Stomach (tissue), 4 donors: ENCODE results near the gene TMEM87B.
A peak's percentile ranks its signal among the peaks of the same experiment; 100 is the strongest.

Experiments
- POLR2AphosphoS5 ChIP-seq, 3 donors: sonication (generic); formaldehyde crosslinking; IDR thresholded peaks; one replicate each; pipeline ENCODE4 v1.6.1; 2016; ENCODE audit warnings: antibody characterized with exemption in 3 of 3
- TF ChIP-seq, protein P1 (sequence below), 7 experiments: fragments of 450-650 bp in 4 of 7; fragments of 200-600 bp in 3 of 7; sonication (generic) in 3 of 7; IDR thresholded peaks; one replicate each; pipeline ENCODE4 v1.5.1; 2016 to 2019; ENCODE audit warnings: antibody characterized with exemption in 7 of 7, control low read depth in 2 of 7, mild to moderate bottlenecking in 1 of 7

DNA sequence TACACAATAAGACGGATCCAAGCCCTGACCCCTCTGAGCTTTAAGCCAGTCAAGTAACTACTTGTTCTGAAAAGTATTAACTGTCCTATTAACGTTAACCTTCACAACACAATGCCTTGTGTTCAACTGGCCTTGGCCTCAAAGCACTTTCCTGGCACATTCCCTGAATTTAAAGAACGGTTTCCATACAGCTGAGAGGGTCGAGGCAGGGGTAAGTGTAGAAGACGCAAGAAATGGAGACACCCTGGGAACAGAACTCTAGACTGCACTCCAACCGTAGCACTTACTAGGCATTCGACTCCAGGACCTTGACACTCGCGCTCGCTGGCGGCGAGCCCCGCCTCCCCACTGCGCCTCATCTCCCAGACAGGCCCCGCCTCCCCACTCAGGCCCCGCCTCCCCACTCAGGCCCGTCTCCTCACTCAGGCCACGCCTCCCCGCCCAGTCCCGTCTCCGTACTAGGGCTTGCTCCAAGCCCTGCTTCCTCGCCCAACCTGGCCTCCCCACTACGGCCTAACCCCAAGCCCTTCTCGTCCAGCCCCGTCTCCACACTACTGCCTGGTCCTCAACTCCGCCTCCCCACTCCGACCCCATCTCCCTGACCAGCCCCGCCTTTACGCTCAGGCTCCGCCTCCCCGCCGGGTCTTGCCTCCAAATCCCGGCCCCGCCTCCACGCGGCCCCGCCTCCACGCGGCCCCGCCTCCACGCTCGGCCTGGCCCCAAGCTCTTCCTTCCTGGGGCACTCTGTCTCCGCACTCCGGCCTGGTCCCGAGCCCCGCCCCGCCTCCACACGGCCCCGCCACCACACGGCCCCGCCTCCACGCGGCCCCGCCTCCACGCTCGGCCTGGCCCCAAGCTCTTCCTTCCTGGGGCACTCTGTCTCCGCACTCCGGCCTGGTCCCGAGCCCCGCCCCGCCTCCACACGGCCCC, 887 bp upstream of the TMEM87B start:
- TF ChIP-seq, protein P1, sequence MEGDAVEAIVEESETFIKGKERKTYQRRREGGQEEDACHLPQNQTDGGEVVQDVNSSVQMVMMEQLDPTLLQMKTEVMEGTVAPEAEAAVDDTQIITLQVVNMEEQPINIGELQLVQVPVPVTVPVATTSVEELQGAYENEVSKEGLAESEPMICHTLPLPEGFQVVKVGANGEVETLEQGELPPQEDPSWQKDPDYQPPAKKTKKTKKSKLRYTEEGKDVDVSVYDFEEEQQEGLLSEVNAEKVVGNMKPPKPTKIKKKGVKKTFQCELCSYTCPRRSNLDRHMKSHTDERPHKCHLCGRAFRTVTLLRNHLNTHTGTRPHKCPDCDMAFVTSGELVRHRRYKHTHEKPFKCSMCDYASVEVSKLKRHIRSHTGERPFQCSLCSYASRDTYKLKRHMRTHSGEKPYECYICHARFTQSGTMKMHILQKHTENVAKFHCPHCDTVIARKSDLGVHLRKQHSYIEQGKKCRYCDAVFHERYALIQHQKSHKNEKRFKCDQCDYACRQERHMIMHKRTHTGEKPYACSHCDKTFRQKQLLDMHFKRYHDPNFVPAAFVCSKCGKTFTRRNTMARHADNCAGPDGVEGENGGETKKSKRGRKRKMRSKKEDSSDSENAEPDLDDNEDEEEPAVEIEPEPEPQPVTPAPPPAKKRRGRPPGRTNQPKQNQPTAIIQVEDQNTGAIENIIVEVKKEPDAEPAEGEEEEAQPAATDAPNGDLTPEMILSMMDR (IDR thresholded peaks at IDR 0.05), result no peak
- TF ChIP-seq POLR2AphosphoS5 (IDR thresholded peaks at IDR 0.05), result peak in 1 of 3 donors; percentile 38
